GM19099 (cell line): Measurements from ENCODE around the gene C9orf50.

Experiments
- POLR2A ChIP-seq: IDR thresholded peaks from 3 replicates; pipeline ENCODE4 v1.6.1; 2011; ENCODE audit warnings: low read depth; ENCODE audit not compliant: insufficient read length; ENCODE audit errors: extremely low read depth

The C9orf50 gene

GRCh38 chr9:129596541-129597331 lies 24.2 kb downstream of the C9orf50 start:
- TF ChIP-seq POLR2A: no peak

- no peak for TF ChIP-seq POLR2A
Measured at GRCh38 chr9:129595903-129596540, 24.9 kb downstream of the C9orf50 start.

DNA sequence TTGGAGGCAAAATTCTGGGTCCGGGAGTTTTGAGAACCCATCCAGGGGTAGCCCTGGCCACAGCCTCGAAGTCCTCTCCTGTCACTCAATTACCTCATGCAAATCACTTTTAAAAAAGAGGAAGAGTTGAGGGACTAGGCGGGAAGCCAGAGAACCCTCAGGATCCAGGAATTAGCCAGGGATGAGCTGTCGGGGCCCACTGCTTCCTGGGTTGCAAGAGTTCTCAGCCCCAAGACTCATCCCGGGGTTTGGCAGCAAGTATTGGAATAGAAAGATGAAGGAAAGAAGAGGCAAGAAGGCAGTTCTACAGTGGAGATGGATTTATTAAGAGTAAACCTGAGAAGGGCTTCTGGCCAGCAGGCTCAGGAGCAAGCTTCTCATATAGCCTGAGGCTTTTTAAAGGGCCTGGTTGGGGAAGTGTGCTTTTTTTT lies 25.6 kb downstream of the C9orf50 start:
- no peak for TF ChIP-seq POLR2A

GRCh38 chr9:129594632-129595031 lies 26.3 kb downstream of the C9orf50 start:
- TF ChIP-seq POLR2A: no peak

GRCh38 chr9:129591916-129592315 lies 29.0 kb downstream of the C9orf50 start:
- TF ChIP-seq POLR2A: no peak

DNA sequence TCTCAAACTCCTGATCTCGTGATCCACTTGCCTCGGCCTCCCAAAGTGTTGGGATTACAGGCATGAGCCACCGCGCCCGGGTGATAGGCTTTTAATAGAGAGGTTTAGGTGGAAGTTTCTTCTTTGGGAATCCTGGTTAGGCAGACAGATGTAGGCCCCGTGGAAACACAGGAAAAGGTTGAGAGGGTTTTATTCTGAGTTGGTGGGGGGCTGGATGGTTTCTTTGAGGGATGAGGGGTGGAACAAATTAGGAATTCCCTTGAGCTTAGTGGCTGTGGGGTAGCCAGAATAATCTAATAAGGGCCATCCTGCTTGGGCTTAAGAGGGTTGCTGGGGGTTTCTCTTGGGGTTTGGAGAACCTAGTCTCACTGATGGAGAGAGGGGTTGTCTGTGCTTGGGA lies 30.4 kb downstream of the C9orf50 start:
- TF ChIP-seq POLR2A: no peak

DNA sequence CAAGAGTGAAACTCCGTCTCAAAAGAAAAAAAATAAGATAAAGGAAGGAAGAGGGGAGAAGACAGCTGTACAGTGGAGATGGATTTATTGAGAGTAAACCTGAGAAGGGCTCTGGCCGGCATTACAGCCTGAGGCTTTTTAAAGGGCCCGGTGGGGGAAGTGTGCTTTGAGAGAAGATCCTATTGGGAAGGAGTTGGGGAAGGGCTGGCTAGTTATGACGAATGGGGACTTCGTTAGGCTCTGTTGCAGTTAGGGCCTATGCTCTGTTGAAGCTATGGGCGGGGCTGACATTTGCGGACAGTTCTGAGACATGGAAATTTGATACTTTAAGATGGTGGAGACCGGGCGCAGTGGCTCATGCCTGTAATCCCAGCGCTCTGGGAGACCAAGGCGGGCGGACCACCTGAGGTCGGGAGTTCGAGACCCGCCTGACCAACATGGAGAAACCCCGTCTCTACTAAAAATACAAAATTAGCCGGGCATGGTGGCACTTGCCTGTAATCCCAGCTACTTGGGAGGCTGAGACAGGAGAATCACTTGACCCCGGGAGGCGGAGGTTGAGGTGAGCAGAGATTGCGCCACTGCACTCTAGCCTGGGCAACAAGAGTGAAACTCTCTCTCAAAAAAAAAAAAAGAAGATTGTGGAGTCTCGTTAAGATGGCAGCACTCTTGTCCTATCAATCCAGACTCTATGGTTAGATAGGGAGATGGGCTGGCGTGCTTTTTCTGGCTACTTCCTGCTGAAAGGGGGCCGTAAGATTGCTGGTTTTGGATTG lies 33.2 kb downstream of the C9orf50 start:
- TF ChIP-seq POLR2A: no peak

DNA sequence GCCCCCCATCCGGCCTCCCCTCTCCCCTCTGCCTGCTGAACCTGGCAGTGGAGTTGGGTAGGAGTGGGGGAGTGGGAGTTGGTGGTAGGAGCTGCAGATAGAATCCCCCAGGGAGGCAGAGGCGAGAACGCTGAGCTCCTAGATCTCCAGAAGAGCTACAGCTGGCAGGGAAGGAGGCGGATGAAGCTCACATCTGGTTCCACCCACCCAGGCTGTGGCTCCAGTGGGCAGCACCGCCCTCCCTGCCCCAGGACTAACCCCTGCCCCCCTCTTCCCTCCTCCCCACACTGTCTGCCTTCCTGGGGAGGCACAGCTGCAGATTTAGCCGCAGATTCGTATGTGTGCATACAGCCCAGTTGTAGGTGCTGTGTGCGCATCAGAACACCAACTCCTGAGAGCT lies 34.2 kb downstream of the C9orf50 start:
- no peak for TF ChIP-seq POLR2A

- TF ChIP-seq POLR2A: no peak
Measured at GRCh38 chr9:129586245-129586644, 34.7 kb downstream of the C9orf50 start.

GRCh38 chr9:129585352-129585751 lies 35.5 kb downstream of the C9orf50 start:
- no peak for TF ChIP-seq POLR2A

- TF ChIP-seq POLR2A: no peak
Measured at GRCh38 chr9:129584136-129584535, 36.8 kb downstream of the C9orf50 start.

- TF ChIP-seq POLR2A: no peak
Measured at GRCh38 chr9:129583308-129584038, 37.4 kb downstream of the C9orf50 start.

- TF ChIP-seq POLR2A: no peak
Measured at GRCh38 chr9:129582855-129583254, 38.0 kb downstream of the C9orf50 start.

DNA sequence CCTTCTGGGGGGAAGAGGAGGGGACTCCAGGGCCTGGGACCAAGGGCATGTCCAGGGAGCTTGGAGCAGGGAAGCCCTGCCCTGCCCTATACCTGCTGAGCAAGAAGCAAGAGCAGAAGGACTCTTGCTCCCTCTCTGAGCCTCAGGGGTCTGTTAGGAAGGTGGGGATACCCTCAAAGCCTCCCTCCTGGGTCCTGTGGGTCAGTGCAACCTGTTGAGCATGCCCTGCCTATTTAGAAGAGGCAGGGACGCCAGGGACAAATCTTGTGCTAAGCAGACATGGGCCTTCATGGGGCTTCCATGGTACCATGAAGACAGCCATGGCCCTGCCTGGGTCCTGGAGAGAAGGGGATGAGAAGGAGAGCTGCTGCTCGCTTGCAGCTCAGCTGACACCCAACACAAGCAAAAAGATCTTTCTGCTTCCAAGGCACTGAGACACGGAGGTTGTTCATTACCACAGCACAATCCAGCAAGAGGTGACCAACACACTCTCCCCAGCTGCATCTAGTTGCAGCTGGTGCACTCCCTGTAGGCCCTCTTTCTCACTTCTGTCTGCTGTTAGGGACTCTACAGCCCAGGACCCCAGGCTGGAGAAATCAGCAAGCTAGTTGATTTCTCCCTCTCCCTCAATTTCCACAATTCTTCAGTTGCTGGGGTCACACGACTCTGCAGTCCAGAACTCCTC lies 39.3 kb downstream of the C9orf50 start:
- TF ChIP-seq POLR2A: no peak
